ENCODE data around the gene GBX2.

- no peak for TF ChIP-seq MAX (CRISPR knock-in tag; IDR thresholded peaks at IDR 0.05)
- TF ChIP-seq CTCF (IDR thresholded peaks at IDR 0.05 in 2 of 3, conservative IDR thresholded peaks at IDR 0.05 in 1 of 3; ENCODE audit: insufficient read depth in 2 of 3, low read depth in 1 of 3, low read length in 3 of 3): no peak
- TF ChIP-seq MTF1 (CRISPR knock-in tag; IDR thresholded peaks at IDR 0.05; ENCODE audit: borderline replicate concordance): no peak
- TF ChIP-seq BCOR (IDR thresholded peaks at IDR 0.05): no peak
- no peak for TF ChIP-seq POLR2AphosphoS5 (IDR thresholded peaks at IDR 0.05; ENCODE audit: control insufficient read depth, insufficient read depth, low read depth, low read length)
- no peak for TF ChIP-seq SMARCA5 (IDR thresholded peaks at IDR 0.05)
- TF ChIP-seq DACH1 (IDR thresholded peaks at IDR 0.05; ENCODE audit: partially characterized antibody): no peak
- TF ChIP-seq E2F6 (IDR thresholded peaks at IDR 0.05; ENCODE audit: borderline replicate concordance in 1 of 2, extremely low read depth in 1 of 2, insufficient read depth in 1 of 2, insufficient read length in 1 of 2, low read depth in 1 of 2, low read length in 1 of 2, poor library complexity in 1 of 2, severe bottlenecking in 1 of 2): no peak
- TF ChIP-seq ELK1 (CRISPR knock-in tag; IDR thresholded peaks at IDR 0.05): no peak
- TF ChIP-seq ZNF740 (CRISPR knock-in tag; IDR thresholded peaks at IDR 0.05): no peak
- no peak for TF ChIP-seq ZNF740 (tag; IDR thresholded peaks at IDR 0.05)
- no peak for TF ChIP-seq ZKSCAN1 (IDR thresholded peaks at IDR 0.05; ENCODE audit: low read depth, low read length)
- TF ChIP-seq CEBPZ (IDR thresholded peaks at IDR 0.05; ENCODE audit: borderline replicate concordance, low read depth, low read length): no peak
- TF ChIP-seq SPI1 (IDR thresholded peaks at IDR 0.05; ENCODE audit: borderline replicate concordance, low read depth, low read length): no peak
- TF ChIP-seq ZBTB49 (CRISPR knock-in tag; IDR thresholded peaks at IDR 0.05; ENCODE audit: borderline replicate concordance): no peak
Measured at GRCh38 chr2:236119476-236119875, 48.7 kb downstream of the GBX2 start.

Measured in K562 (cell line).